ENCODE data around the gene CCDC186.

DNA sequence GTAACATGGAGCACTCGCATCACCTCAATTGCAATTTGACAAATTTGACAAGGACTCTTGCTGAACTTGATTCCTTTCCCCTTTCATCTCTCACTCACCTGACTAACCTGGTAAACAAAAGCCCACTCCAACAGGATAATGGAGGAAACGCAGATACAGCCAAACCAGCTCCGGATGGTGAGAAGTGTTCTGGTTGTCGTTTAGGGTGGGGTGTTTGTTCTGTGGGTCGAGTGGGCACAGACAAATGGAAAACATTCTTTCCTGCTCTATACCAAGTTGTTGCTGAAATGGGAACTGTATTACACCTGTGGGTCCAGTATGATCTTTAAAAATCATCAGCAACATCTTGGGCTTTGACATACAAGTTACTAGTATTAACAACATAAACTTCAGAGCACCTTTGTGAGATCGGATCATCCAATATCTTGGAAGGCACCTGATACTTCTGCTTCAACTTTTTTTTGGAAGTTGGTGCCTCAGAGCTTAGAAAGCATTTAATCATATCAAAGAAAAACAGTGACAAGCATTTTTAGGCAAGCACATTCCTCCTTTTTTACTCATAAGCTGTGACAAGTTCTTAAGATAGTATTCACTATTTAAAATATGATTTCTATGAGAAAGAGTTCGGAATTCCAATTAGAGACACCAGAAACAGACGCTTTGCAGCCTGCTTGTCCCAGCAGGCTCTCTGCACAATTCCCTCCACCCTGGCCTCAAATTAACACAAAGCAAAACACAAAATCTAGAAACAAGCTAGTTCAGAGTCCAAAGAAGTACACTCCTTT is 58.1 kb downstream of the CCDC186 start:
- TF ChIP-seq, protein P1, sequence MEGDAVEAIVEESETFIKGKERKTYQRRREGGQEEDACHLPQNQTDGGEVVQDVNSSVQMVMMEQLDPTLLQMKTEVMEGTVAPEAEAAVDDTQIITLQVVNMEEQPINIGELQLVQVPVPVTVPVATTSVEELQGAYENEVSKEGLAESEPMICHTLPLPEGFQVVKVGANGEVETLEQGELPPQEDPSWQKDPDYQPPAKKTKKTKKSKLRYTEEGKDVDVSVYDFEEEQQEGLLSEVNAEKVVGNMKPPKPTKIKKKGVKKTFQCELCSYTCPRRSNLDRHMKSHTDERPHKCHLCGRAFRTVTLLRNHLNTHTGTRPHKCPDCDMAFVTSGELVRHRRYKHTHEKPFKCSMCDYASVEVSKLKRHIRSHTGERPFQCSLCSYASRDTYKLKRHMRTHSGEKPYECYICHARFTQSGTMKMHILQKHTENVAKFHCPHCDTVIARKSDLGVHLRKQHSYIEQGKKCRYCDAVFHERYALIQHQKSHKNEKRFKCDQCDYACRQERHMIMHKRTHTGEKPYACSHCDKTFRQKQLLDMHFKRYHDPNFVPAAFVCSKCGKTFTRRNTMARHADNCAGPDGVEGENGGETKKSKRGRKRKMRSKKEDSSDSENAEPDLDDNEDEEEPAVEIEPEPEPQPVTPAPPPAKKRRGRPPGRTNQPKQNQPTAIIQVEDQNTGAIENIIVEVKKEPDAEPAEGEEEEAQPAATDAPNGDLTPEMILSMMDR (IDR thresholded peaks at IDR 0.05; ENCODE audit: low read length), result no peak
- TF ChIP-seq EZH2 (optimal IDR thresholded peaks at IDR 0.05; ENCODE audit: low read depth, low read length) (no peak), EZH2phosphoT487 (IDR thresholded peaks at IDR 0.05; ENCODE audit: low read length) (no peak)

All from MM.1S (cell line).